Measurements from ENCODE around the gene SEL1L3.

The SEL1L3 gene

GRCh38 chr4:25743971-25744370, 118.8 kb downstream of the SEL1L3 start:
- H3K9ac ChIP-seq (ENCODE audit: low read length): no peak overlapping the region
- H3K27me3 ChIP-seq (ENCODE audit: control insufficient read depth, insufficient read depth, low read length): no peaks in the 10 kb centered on the region
- H3K36me3 ChIP-seq (ENCODE audit: control insufficient read depth, insufficient read depth, low read length): no peaks in the 10 kb centered on the region
- no peaks in the 10 kb centered on the region for H3K4me1 ChIP-seq (ENCODE audit: control insufficient read depth, insufficient read depth, low read length)
- no peaks in the 10 kb centered on the region for H3K9me3 ChIP-seq (ENCODE audit: control insufficient read depth, low read length)
- H3K4me3 ChIP-seq (ENCODE audit: low read length): no peak overlapping the region

- H3K9me3 ChIP-seq (ENCODE audit: control insufficient read depth, low read length): no peaks in the 10 kb centered on the region
- H3K4me1 ChIP-seq (ENCODE audit: control insufficient read depth, insufficient read depth, low read length): no peaks in the 10 kb centered on the region
- H3K9ac ChIP-seq (ENCODE audit: low read length): no peak overlapping the region
- no peaks in the 10 kb centered on the region for H3K27me3 ChIP-seq (ENCODE audit: control insufficient read depth, insufficient read depth, low read length)
- no peaks in the 10 kb centered on the region for H3K36me3 ChIP-seq (ENCODE audit: control insufficient read depth, insufficient read depth, low read length)
- no peak overlapping the region for H3K4me3 ChIP-seq (ENCODE audit: low read length)
Observed at GRCh38 chr4:25729564-25729963, 133.2 kb downstream of the SEL1L3 start.

DNA sequence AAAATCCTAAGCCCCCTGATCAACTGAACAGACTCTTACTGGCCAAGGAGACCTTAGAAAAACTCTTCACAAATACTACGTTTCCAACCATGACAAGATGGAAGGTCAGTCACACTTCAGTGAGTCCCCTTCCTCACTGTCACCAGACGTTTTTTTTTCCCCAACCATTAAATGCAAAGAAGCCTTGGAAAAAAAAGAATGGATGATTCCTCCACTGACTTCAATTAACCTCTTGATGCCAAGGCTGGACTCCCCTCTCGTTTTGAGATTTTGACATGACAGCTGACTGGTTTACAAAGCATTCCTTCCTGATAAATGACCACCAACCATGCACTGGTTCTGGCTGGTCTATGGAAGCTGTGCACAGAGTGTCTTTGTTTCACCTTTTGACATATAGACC, 133.9 kb downstream of the SEL1L3 start:
- Histone ChIP-seq H3K27me3 (ENCODE audit: control insufficient read depth, insufficient read depth, low read length) (no peaks in the 10 kb centered on the region), H3K36me3 (ENCODE audit: control insufficient read depth, insufficient read depth, low read length) (no peaks in the 10 kb centered on the region), H3K9ac (ENCODE audit: low read length) (no peak overlapping the region), H3K4me3 (ENCODE audit: low read length) (no peak overlapping the region), H3K9me3 (ENCODE audit: control insufficient read depth, low read length) (no peaks in the 10 kb centered on the region), H3K4me1 (ENCODE audit: control insufficient read depth, insufficient read depth, low read length) (no peaks in the 10 kb centered on the region)

- H3K36me3 ChIP-seq (ENCODE audit: control insufficient read depth, insufficient read depth, low read length): no peaks in the 10 kb centered on the region
- no peaks in the 10 kb centered on the region for H3K4me1 ChIP-seq (ENCODE audit: control insufficient read depth, insufficient read depth, low read length)
- no peaks in the 10 kb centered on the region for H3K27me3 ChIP-seq (ENCODE audit: control insufficient read depth, insufficient read depth, low read length)
- no peak overlapping the region for H3K4me3 ChIP-seq (ENCODE audit: low read length)
- no peaks in the 10 kb centered on the region for H3K9me3 ChIP-seq (ENCODE audit: control insufficient read depth, low read length)
- H3K9ac ChIP-seq (ENCODE audit: low read length): no peak overlapping the region
Observed at GRCh38 chr4:25727711-25728493, 134.9 kb downstream of the SEL1L3 start.

DNA sequence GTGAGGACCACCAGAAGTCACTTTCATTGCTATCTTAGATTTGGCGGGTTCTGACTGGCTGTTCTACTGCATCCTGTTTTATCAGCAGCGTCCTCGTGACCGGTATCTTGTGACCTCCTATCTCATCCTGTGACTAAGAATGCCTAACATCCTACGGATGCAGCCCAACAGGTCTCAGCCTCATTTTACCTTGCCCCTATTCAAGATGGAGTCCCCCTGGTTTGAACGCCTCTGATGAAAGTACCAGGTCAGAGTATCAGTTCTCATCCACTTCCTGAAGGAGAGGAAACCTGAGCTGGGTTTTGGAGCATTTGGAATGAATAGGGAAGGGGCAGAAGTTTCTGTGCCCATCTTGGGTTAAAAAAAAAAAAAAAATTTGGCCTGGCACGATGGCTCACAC, 136.9 kb downstream of the SEL1L3 start:
- H3K9me3 ChIP-seq (ENCODE audit: control insufficient read depth, low read length): no peaks in the 10 kb centered on the region
- no peak overlapping the region for H3K4me3 ChIP-seq (ENCODE audit: low read length)
- H3K9ac ChIP-seq (ENCODE audit: low read length): no peak overlapping the region
- H3K4me1 ChIP-seq (ENCODE audit: control insufficient read depth, insufficient read depth, low read length): no peaks in the 10 kb centered on the region
- H3K36me3 ChIP-seq (ENCODE audit: control insufficient read depth, insufficient read depth, low read length): no peaks in the 10 kb centered on the region
- no peaks in the 10 kb centered on the region for H3K27me3 ChIP-seq (ENCODE audit: control insufficient read depth, insufficient read depth, low read length)

GRCh38 chr4:25723409-25723808, 139.4 kb downstream of the SEL1L3 start:
- no peaks in the 10 kb centered on the region for H3K27me3 ChIP-seq (ENCODE audit: control insufficient read depth, insufficient read depth, low read length)
- no peaks in the 10 kb centered on the region for H3K36me3 ChIP-seq (ENCODE audit: control insufficient read depth, insufficient read depth, low read length)
- H3K9ac ChIP-seq (ENCODE audit: low read length): no peak overlapping the region
- no peaks in the 10 kb centered on the region for H3K9me3 ChIP-seq (ENCODE audit: control insufficient read depth, low read length)
- H3K4me1 ChIP-seq (ENCODE audit: control insufficient read depth, insufficient read depth, low read length): no peaks in the 10 kb centered on the region
- H3K4me3 ChIP-seq (ENCODE audit: low read length): no peak overlapping the region

DNA sequence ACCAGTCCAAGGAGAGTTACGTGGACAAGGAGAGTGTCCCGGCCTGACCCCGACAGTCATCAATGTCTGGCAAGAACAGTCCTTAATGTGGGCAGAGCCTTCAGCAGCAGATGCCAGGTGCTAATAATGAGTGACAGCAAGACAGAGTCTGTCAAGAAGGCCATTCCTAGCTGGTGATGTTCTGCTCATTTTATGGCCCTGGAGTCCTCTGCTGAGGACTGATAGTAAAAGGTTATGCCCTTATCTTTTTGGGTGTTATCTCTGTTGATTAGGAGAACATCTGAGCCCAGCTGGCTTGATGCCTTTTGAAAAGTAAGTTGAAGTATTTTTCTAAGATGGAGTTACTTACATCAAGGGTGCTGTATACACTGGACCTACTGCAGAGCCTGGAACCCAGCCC, 139.8 kb downstream of the SEL1L3 start:
- H3K9me3 ChIP-seq (ENCODE audit: control insufficient read depth, low read length): no peaks in the 10 kb centered on the region
- no peaks in the 10 kb centered on the region for H3K36me3 ChIP-seq (ENCODE audit: control insufficient read depth, insufficient read depth, low read length)
- H3K9ac ChIP-seq (ENCODE audit: low read length): no peak overlapping the region
- H3K4me3 ChIP-seq (ENCODE audit: low read length): no peak overlapping the region
- H3K4me1 ChIP-seq (ENCODE audit: control insufficient read depth, insufficient read depth, low read length): no peaks in the 10 kb centered on the region
- no peaks in the 10 kb centered on the region for H3K27me3 ChIP-seq (ENCODE audit: control insufficient read depth, insufficient read depth, low read length)

DNA sequence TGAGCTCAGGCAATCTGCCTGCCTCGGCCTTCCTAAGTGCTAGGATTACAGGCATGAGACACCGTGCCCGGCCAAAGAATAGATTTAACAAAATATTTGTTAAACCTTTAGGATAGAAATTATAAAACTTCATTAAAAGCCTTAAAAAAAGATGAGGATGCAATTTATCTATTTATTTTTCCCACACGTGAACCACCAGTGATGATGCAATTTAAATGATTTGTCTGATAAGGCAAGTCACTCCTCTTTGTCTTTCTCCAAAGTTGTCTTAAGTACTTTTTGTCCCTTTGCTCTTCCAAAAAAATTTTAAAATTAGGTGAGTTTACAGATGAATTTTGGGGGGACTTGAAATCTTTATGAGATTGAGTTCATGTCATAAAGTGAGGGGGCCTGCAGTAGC, 149.0 kb downstream of the SEL1L3 start:
- H3K27me3 ChIP-seq (ENCODE audit: control insufficient read depth, insufficient read depth, low read length): no peaks in the 10 kb centered on the region
- H3K4me3 ChIP-seq (ENCODE audit: low read length): no peak overlapping the region
- no peaks in the 10 kb centered on the region for H3K4me1 ChIP-seq (ENCODE audit: control insufficient read depth, insufficient read depth, low read length)
- H3K36me3 ChIP-seq (ENCODE audit: control insufficient read depth, insufficient read depth, low read length): no peaks in the 10 kb centered on the region
- no peak overlapping the region for H3K9ac ChIP-seq (ENCODE audit: low read length)
- no peaks in the 10 kb centered on the region for H3K9me3 ChIP-seq (ENCODE audit: control insufficient read depth, low read length)

- Histone ChIP-seq H3K36me3 (ENCODE audit: control insufficient read depth, insufficient read depth, low read length) (no peaks in the 10 kb centered on the region), H3K27me3 (ENCODE audit: control insufficient read depth, insufficient read depth, low read length) (no peaks in the 10 kb centered on the region), H3K4me3 (ENCODE audit: low read length) (no peak overlapping the region), H3K9me3 (ENCODE audit: control insufficient read depth, low read length) (no peaks in the 10 kb centered on the region), H3K4me1 (ENCODE audit: control insufficient read depth, insufficient read depth, low read length) (no peaks in the 10 kb centered on the region), H3K9ac (ENCODE audit: low read length) (no peak overlapping the region)
Observed at GRCh38 chr4:25712611-25713010, 150.2 kb downstream of the SEL1L3 start.

GRCh38 chr4:25710637-25711036, 152.2 kb downstream of the SEL1L3 start:
- no peaks in the 10 kb centered on the region for H3K9me3 ChIP-seq (ENCODE audit: control insufficient read depth, low read length)
- no peaks in the 10 kb centered on the region for H3K36me3 ChIP-seq (ENCODE audit: control insufficient read depth, insufficient read depth, low read length)
- no peak overlapping the region for H3K9ac ChIP-seq (ENCODE audit: low read length)
- no peaks in the 10 kb centered on the region for H3K4me1 ChIP-seq (ENCODE audit: control insufficient read depth, insufficient read depth, low read length)
- no peak overlapping the region for H3K4me3 ChIP-seq (ENCODE audit: low read length)
- no peaks in the 10 kb centered on the region for H3K27me3 ChIP-seq (ENCODE audit: control insufficient read depth, insufficient read depth, low read length)

- Histone ChIP-seq H3K9ac (ENCODE audit: low read length) (no peak overlapping the region), H3K9me3 (ENCODE audit: control insufficient read depth, low read length) (no peaks in the 10 kb centered on the region), H3K27me3 (ENCODE audit: control insufficient read depth, insufficient read depth, low read length) (no peaks in the 10 kb centered on the region), H3K4me3 (ENCODE audit: low read length) (no peak overlapping the region), H3K4me1 (ENCODE audit: control insufficient read depth, insufficient read depth, low read length) (no peaks in the 10 kb centered on the region), H3K36me3 (ENCODE audit: control insufficient read depth, insufficient read depth, low read length) (no peaks in the 10 kb centered on the region)
Observed at GRCh38 chr4:25704516-25704915, 158.3 kb downstream of the SEL1L3 start.

GRCh38 chr4:25703731-25704388, 158.9 kb downstream of the SEL1L3 start:
- no peak overlapping the region for H3K9ac ChIP-seq (ENCODE audit: low read length)
- no peaks in the 10 kb centered on the region for H3K36me3 ChIP-seq (ENCODE audit: control insufficient read depth, insufficient read depth, low read length)
- H3K9me3 ChIP-seq (ENCODE audit: control insufficient read depth, low read length): no peaks in the 10 kb centered on the region
- H3K4me1 ChIP-seq (ENCODE audit: control insufficient read depth, insufficient read depth, low read length): no peaks in the 10 kb centered on the region
- H3K4me3 ChIP-seq (ENCODE audit: low read length): no peak overlapping the region
- H3K27me3 ChIP-seq (ENCODE audit: control insufficient read depth, insufficient read depth, low read length): no peaks in the 10 kb centered on the region

All from mucosa of stomach (tissue), 1 donor.